Heart left ventricle (tissue), 13 donors: ENCODE measurements around the gene PATJ.

Source experiments
- POLR2A ChIP-seq, 2 donors: fragments of 450-650 bp; IDR thresholded peaks; one replicate each; pipeline ENCODE4 v1.6.1; 2017; ENCODE audit warnings: antibody characterized with exemption in 2 of 2, mild to moderate bottlenecking in 2 of 2, moderate library complexity in 2 of 2
- TF ChIP-seq, protein P1 (sequence below), 12 donors: fragments of 200-600 bp; sonication (generic) in 4 of 12; IDR thresholded peaks; one replicate each; pipeline versions ENCODE4 v1.5.0 to v1.8.0; 2018 to 2022; ENCODE audit warnings: antibody characterized with exemption in 12 of 12, mild to moderate bottlenecking in 5 of 12
- donor health status: ischemic (EF 13 %, LVEDD 7.1; RV severe dilation, severe dysfunction).
- donor health status: DM: no; HTN: yes; CAD: no.
- donor health status: DM: no; HTN: no; CAD: no.
- donor health status: ischemic (EF 25% LVEDD 6.9; RV normal size, moderate dysfunction).
- donor health status: ischemic (EF 25% LVEDD 5.7; RV mildly dilated, moderate dysfunction).
- donor health status: ischemic (EF 35%, LVEDD 5.7; RV mildly dilated, moderate dysfunction).
- donor health status: nonischemic (EF 11% LVEDD 7.7; RV severe dilation, severe dysfunction).
- donor health status: DM: yes; HTN: yes; CAD: no.
- donor health status: PGD.
- donor health status: ischemic (EF 29% LVEDD 5.4; RV normal size, mild dysfunction).
- donor health status: nonischemic (EF 23%, LVEDD 6.1; RV moderate dilation, normal function).

DNA sequence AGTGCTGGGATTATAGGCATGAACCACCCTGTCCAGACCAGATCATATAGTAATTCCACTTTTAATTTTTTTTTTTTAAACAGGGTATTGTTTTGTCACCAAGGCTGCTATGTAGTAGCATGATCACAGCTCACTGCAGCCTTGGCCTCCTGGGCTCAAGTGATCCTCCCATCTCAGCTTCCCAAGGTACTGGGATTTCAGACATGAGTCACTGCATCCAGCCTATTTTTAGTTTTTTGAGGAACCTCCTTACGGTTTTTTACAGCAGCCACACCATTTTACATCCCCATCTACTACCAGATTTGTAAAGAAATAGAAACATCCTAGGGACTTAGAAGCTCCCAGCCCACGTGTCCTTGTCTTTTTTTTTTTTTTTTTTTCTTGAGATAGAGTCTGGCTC lies 476.3 kb downstream of the PATJ start:
- TF ChIP-seq, protein P1, sequence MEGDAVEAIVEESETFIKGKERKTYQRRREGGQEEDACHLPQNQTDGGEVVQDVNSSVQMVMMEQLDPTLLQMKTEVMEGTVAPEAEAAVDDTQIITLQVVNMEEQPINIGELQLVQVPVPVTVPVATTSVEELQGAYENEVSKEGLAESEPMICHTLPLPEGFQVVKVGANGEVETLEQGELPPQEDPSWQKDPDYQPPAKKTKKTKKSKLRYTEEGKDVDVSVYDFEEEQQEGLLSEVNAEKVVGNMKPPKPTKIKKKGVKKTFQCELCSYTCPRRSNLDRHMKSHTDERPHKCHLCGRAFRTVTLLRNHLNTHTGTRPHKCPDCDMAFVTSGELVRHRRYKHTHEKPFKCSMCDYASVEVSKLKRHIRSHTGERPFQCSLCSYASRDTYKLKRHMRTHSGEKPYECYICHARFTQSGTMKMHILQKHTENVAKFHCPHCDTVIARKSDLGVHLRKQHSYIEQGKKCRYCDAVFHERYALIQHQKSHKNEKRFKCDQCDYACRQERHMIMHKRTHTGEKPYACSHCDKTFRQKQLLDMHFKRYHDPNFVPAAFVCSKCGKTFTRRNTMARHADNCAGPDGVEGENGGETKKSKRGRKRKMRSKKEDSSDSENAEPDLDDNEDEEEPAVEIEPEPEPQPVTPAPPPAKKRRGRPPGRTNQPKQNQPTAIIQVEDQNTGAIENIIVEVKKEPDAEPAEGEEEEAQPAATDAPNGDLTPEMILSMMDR (IDR thresholded peaks at IDR 0.05) = no peak
- TF ChIP-seq POLR2A (IDR thresholded peaks at IDR 0.05) = no peak
